HG03571 (cell line): ENCODE data around the gene FBXL13.
"Not testable (repeated sequence)": the region's sequence is repeated elsewhere in the genome, so short reads cannot be mapped to it uniquely, and the experiment has no call there.

Experiments used
- ATAC-seq: cut with Tn5 transposase; IDR thresholded peaks from one replicate; pipeline ENCODE4 v1.9.1; 2021; ENCODE audit not compliant: unreplicated experiment

Gene FBXL13

DNA sequence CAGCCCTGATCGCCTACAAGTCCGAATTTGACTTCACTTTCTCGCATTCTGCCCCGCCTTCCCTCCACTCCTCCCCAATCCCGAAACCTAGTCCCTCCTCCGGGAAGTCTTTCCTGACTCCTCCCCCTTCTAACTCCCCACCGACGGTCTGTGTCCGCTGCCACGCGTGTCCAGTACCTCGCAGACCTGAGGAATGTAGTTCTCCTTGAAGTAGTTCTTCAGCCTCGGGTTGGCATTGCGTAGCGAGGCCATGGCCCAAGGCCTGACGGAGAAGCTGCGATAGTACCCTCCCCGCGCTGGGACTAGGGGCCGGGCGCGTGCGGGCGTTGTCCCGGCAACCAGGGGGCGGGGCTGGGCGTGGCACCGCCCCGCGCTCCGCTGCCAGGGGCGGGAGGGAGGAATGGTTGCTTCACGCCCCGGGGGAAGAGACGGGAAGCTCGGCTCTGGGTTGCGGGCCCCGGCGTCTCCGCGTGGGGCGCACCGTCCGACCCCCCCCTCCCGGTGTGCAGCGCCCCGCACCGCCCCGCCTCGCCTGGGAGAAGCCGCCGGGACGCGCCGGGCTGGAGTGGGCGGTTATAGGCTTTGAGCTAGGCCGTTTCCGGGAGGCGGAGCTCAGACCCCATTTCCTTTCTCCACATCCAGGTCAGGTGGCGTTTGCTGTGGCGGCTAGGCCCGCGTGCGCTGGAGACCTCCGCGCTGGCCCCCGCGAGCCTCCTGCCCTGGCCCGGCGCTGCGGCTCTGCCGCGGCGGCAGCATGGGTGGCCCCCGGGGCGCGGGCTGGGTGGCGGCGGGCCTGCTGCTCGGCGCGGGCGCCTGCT lies at the start of gene FBXL13, which contains the start of gene ARMC10:
Gene FBXL13 (minus strand): TSS at position 278 of the 818 bp plus-strand sequence.
Gene ARMC10 (plus strand): TSS at position 622 of the 818 bp plus-strand sequence. CDS start 133 bp downstream, at position 755.
- ATAC-seq, result peak; percentile 88

DNA sequence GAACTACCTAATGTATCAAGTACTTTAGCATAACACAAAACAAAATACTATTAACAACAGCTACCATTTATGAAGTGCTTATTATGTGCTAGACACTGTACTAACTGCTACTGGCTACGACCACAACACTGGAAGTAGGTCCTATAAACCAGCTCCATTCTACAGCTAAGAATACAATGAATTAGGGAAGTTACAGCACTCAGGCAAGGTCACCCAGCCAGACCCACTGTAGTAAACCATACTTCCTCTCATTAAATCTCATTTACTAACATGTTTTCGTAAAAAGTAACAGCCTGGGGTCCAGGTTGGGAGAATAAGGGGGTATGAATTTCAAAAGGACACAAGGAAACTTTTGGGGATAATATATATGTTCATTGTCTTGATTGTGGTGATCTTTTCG lies 48.9 kb upstream of the FBXL13 start:
- ATAC-seq, result no peak

DNA sequence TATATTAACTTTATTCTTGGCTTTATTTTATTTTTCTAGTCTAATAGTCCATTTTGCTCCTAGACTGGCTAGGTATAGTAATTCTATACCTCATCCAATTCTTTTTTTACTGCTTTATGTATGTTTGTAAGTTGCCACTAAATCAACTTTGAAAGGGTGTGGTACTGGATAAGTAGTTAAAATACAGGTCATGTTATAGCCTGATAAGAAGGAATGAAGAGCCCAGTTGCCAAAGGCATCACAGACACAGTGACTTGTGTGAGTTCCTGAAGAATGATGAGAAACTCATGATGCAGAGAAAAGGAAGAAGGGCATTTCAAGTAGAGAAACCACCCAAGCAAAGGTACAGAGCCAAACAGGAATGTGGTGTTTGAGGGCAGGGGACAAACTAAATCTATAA lies 47.0 kb upstream of the FBXL13 start:
- ATAC-seq, result no peak

DNA sequence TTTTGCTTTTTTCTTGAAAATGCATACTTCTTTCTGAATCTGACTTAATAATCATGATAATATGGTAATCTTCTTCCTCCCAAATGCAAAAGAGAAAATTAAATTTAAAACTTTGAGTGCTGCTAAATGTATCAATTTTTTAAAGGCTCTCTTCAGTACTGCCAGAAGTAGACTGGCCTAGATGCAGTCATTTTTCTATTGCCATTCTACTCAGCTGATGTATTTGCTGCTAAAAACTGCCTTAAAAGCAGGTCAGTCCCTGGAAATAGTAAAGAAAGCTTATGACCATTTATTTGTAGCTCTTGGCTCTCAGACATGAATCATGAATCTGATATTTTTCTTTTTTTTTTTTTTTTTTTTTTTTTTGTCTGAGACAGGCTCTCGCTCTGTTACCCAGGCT lies 45.8 kb upstream of the FBXL13 start:
- no peak for ATAC-seq

DNA sequence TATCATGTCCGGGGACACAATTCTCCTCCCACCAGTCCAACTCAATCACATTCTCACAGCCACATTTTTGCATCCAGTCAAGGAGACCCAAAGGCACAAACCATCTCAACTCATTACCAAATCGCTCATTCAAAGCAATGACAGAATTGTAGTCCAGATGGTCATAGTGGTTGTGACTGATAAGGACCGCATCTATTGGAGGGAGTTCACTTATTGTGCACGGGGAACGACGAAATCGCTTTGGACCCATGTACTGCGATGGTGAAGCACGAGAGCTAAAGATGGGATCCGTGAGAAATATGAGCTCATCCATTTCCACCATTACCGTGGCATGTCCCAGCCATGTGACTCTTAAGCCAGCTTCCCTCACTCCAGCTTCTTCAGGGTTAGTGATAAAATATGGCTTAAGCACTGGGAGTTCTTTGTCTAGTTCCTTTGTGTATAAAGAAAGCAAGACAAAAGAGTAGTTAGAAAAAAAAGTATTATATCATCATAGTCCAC lies 45.2 kb upstream of the FBXL13 start:
- no peak for ATAC-seq

DNA sequence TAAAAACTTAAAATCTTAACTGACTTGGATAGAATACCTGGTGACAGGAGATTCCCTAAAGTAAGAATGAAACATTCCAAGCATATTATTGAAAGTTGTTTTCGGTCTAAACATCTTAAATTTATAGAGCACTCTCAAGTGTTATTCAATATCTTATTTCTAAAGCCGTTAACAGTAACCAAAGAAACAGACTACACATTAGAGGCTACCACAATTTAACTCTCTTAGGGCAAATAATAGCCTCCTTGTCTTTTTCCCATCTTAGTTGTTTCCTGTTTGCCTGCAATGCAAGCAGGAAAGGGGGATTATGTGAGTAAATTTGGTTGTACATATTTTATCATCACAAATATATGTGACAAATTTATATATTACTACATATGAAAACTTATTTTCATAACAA lies 42.9 kb upstream of the FBXL13 start:
- ATAC-seq, result no peak

DNA sequence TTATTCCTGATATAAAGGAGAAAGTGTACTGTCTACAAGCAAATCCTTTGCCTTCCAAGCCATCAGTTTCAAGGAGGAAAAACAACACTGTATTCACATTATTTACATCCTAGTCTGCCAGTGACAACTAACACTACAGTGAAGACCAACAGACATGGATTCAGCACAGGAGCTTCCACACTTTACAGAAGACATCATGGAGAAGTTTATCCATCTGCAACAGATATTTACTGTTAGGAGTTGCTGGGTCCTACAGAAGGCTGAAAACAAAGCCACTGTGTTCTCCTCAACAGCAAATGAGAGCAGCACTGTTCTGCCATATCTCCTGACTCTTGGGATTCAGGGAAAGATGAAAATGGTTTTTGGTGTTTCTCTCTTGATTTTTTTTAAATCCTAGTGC lies 42.4 kb upstream of the FBXL13 start:
- ATAC-seq, result no peak

DNA sequence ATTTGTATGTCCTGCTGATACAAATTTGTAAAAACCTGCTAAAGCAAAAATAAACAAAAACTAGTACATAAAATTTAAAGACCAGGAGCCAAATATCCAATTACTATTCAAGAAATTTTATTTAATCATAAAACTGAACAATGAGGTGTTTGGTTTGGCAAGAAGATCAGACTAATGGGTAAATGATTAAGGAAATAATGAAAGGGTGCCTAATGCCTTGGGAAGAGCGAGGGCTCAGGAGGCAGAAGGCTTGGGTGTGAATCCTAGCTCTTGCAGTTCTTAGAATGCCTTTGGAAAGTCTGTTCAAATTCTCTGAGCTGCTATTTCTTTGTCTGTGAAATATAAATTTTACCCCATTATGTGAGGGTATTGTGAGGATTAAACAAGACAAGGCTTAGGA lies 41.9 kb upstream of the FBXL13 start:
- no peak for ATAC-seq

DNA sequence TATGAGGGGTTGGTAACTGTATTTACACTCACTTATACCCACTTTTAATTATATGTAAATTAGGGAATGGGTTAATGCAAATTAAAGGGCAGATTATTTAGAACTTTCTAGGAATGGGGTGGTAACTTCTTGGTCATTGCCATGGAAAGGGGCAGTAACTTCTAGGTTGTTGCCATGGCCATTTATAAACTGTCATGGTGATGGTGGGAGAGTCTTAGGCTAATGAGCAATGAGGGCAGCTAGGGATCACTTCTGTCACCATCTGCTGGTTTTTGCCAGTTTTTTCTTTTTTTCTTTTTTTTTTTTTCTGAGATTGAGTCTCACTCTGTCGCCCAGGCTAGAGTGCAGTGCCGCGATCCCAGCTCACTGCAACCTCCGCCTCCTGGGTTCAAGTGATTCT lies 41.2 kb upstream of the FBXL13 start:
- ATAC-seq, result no peak

DNA sequence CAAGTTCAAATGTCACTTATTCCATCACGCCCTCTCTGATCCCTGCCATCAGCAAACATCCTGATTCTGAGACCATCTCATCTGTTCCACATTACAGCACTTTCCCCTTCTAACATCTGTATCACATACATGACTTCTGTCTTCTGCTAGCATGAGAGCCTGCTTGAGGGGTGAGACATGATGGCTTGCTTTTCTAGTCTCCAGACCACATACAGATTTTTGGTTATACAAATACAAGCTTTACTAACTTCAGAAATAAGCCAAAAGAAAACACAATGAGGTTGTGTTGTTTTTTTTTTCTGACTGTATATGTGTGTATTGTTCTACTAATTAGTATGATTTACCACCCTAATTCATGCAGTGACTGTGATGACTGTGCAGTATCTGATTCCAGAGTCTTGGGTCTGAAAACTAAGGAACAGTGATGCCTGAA lies 40.0 kb upstream of the FBXL13 start:
- no peak for ATAC-seq

DNA sequence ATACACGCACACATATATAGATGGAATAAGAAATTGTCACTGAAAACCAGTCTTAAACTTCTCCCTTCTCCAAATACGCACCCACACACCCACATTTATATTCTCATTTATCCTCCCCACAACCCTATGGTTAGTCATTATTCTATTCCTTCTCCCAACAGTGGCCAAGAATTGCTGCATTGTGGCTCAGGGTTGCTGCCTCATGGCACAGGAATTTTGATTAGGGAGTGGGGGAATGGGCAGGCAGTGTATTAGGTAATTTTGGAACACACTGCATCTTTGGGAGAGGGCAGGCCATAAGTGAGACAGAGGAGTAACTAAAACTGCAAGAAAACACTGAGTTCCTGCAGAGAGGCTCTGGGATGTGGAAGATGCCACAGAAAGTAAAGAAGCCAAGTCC lies 38.6 kb upstream of the FBXL13 start:
- no peak for ATAC-seq

DNA sequence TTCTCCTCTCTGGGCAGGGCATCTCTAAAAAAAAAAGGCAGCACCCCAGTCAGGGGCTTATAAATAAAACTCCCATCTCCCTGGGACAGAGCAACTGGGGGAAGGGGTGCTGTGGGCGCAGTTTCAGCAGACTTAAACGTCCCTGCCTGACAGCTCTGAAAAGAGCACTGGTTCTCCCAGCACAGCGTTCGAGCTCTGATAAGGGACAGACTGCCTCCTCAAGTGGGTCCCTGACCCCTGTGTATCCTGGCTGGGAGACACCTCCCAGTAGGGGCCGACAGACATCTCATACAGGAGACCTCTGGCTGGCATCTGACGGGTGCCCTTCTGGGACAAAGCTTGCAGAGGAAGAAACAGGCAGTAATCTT lies 32.1 kb upstream of the FBXL13 start:
- not testable (repeated sequence) for ATAC-seq

DNA sequence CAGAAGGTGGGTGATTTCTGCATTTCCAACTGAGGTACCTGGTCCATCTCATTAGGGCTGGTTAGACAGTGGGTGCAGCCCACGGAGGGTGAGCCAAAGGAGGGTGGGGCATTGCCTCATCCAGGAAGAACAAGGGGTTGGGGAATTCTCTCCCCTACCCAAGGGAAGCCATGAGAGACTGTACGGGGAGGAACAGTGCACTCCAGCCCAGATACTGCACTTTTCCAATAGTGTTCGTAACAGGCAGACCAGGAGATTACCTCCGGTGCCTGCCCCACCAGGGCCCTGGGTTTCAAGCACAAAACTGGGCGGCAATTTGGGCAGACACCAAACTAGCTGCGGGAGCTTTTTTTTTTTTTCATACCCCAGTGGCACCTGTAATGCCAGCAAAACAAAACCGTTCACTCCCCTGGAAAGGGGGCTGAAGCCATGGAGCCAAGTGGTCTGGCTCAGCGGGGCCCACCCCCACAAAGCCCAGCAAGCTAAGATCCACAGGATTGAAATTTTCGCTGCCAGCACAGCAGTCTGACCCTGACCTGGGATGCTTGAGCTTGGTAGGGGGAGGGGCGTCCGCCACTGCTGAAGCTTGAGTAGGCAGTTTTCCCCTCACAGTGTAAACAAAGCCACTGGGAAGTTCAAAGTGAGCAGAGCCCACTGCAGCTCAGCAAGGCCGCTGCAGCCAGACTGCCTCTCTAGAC lies 31.6 kb upstream of the FBXL13 start:
- ATAC-seq, result no peak

DNA sequence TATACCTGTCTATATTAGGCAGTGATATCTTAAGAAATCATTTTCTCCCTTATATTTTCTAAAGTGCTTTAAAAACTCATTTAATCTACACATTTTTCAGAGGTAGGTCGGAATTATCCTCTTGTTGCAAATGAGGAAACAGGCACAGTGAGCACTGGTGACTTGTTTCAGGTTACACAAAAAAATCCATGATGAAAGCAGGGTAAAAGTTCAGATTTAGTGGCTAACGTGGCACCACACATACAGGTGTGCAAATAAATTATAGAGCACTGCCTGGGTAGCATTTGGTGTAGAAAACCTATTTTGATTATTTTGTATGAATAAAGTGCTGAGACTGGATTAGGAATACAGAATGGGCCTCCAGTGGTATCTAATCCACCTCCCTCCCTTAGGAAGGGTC lies 26.9 kb upstream of the FBXL13 start:
- no peak for ATAC-seq

DNA sequence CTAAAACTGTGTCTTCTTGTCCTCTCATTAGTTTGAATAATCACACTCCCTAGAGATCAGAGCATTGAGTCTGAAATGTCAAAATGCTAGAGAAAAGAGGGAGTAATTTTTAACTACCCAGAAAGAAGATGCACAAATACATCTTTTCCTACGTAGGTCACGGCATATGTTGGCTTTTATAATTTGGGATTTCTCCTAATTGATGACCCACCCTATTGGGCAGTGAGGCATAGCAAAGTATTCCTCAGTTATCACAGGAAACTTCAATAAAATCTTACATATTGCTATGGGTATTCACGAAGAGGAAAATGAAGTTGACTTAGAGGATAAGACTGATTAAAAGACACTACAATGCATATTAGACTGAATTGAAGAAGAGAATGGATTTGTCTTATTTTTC lies 25.8 kb upstream of the FBXL13 start:
- no peak for ATAC-seq

DNA sequence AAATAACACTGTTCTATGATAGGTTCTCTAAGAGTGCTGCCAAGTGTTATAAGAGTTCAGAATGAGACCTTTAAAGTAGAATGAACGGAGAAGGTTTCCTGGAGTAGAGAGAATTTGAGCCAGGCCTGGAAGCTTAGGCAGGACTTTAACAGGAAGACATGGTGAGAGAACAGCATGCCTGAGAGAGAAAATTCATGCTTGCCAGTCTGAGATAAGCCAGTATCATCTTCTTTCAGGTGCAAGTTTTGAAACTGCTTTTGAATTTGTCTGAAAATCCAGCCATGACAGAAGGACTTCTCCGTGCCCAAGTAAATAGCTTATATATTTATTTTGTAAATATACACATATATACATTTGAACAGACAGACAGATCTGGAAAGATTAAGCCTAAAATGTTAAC lies 22.4 kb upstream of the FBXL13 start:
- ATAC-seq, result no peak

DNA sequence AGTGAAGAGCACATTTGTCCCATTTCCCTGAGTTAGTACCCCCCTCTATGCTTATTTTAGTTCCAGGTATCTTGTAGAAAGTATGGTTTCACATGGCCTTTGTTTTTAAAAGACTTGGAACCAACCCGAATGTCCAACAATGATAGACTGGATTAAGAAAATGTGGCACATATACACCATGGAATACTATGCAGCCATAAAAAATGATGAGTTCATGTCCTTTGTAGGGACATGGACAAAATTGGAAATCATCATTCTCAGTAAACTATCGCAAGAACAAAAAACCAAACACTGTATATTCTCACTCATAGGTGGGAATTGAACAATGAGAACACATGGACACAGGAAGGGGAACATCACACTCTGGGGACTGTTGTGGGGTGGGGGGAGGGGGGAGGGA lies 21.0 kb upstream of the FBXL13 start:
- not testable (repeated sequence) for ATAC-seq

DNA sequence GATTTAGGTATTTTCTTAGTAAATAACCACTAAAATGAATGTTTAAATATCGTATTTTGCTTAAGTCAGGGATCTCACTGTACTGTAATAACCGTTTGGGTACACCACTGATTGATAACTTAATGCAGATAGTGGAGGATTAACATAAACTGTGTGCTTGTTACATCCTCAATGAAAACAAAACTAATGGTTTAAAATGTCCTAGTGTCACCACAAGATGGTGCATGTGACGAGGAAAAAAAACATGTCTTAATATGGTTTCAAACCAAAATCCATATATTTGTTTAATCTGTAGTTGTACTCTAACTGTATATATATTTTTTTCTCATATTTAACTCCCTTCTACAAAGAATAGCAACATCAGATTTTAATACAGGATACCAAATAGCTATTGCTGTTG lies 19.5 kb upstream of the FBXL13 start:
- ATAC-seq, result no peak

DNA sequence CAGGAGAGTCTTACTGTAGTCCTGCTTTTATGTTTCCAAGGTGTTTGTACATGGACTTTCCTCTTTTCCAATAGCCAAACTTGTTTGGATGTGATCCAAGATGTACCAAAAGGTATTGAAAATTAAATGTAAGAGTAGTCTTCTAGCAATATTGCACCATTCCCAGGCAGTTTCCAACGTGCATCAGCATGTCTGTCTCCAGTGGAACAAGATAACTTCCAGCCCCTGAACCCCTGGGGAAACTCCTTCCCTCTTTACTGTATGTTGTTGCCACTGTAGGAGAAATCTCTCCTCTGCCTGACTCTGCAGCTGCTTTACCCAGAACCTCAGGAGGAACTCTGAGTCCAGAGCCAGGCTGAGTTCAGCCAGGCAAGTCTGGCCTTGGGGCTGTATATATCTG lies 18.8 kb upstream of the FBXL13 start:
- no peak for ATAC-seq

DNA sequence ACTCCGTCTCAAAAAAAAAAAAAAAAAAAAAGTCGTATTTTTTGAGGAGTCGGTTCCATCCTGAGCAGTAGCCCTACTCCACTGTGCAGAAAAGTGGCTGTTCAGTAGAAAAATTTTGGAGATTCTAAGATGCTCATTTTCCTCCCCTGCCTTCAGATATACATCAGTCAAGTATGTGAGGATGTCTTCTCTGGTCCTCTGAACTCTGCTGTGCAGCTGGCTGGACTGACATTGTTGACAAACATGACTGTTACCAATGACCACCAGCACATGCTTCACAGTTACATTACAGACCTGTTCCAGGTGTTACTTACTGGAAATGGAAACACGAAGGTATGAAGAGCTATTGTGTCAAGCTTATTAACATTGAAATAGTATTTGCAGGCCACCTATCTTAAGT lies 17.7 kb upstream of the FBXL13 start:
- not testable (repeated sequence) for ATAC-seq

DNA sequence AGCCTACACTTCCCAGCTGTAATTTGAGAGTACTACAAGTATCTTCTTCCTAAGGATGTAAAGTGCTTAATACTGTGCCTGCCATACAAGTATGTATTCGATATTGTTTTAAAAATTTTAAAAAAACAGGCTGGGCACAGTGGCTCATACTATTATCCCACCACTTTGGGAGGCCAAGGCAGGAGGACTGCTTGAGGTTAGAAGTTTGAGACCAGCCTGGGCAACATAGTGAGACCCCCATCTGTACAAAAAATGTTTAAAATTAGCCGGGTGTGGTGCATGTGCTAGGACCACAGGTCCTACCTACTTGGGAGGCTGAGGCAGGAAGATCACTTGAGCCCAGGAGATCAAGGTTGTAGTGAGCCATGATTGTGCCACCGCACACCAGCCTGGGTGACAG lies 8.6 kb upstream of the FBXL13 start:
- no peak for ATAC-seq

DNA sequence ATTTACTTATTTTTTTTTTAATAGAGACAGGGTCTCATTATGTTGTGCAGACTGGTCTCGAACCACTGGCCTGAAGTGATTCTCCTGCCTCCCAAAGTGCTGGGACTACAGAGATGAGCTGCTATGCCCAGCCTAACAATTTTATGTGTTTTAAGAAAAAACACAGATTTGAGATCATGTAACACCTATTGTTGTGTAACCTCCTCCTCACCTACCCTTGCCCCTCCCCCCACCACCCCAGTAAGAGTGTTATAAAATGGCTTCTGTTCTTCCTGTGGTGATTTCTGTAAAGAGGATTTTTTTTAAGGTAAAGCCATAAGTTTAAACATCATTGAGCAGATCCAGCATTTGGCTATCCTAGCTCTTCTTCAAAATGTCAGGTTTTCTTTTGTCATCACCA lies 7.9 kb upstream of the FBXL13 start:
- ATAC-seq, result no peak
